Neural progenitor cell (in vitro differentiated cells): ENCODE measurements around the gene JAZF1.

Source experiments
- CTCF ChIP-seq: fragments of 200-600 bp; sonication (generic); IDR thresholded peaks from 2 replicates; pipeline ENCODE4 v1.5.1; 2017; ENCODE audit warnings: antibody characterized with exemption, mild to moderate bottlenecking
- EZH2 ChIP-seq: fragments of 200-600 bp; sonication (generic); IDR thresholded peaks from 2 replicates; pipeline ENCODE4 v1.6.1; 2017; ENCODE audit warnings: antibody characterized with exemption, mild to moderate bottlenecking, moderate library complexity
- EZH2phosphoT487 ChIP-seq: fragments of 200-600 bp; sonication (generic); IDR thresholded peaks from 2 replicates; pipeline ENCODE4 v1.6.1; 2017; ENCODE audit warnings: antibody characterized with exemption

GRCh38 chr7:28091190-28091589, 89.4 kb downstream of the JAZF1 start:
- TF ChIP-seq EZH2phosphoT487, result no peak
- no peak for TF ChIP-seq EZH2
- no peak for TF ChIP-seq CTCF
